DND-41 (cell line): Measurements from ENCODE around the gene EXOC3.

Source experiments
- ATAC-seq: fragments of 200-7000 bp; cut with Tn5 transposase; 3 replicates; pipeline ENCODE4 v1.9.1; 2021; ENCODE audit warnings: low read depth; ENCODE audit not compliant: insufficient read depth
- DNase-seq: peaks from one replicate; pipeline ENCODE4 v3.0.0-alpha.2; 2020
- H2AFZ ChIP-seq: 2 replicates; pipeline ENCODE4 v1.6.0; 2012; ENCODE audit warnings: low read depth, low read length
- H3K27ac ChIP-seq: 2 replicates; pipeline ENCODE4 v1.5.1; 2012; ENCODE audit warnings: low read length, inconsistent platforms
- H3K27me3 ChIP-seq: fragments of 200-600 bp; sonication (generic); 2 replicates; pipeline ENCODE4 v1.6.0; 2012; ENCODE audit warnings: low read length, mild to moderate bottlenecking, inconsistent platforms; ENCODE audit not compliant: insufficient read depth, poor library complexity
- H3K36me3 ChIP-seq: 2 replicates; pipeline ENCODE4 v1.5.1; 2012; ENCODE audit warnings: low read length, inconsistent platforms; ENCODE audit not compliant: insufficient read depth
- H3K4me1 ChIP-seq: 2 replicates; pipeline ENCODE4 v1.5.1; 2012; ENCODE audit warnings: mild to moderate bottlenecking, low read length; ENCODE audit not compliant: insufficient read depth
- H3K4me2 ChIP-seq: 2 replicates; pipeline ENCODE4 v1.6.0; 2012; ENCODE audit warnings: mild to moderate bottlenecking, moderate library complexity, low read length, inconsistent platforms; ENCODE audit not compliant: insufficient read depth
- H3K4me3 ChIP-seq, 2 experiments: fragments of 200-600 bp in 1 of 2; shearing (Covaris generic) in 1 of 2; 2 replicates each; pipeline ENCODE4 v1.5.1; 2012 to 2016; ENCODE audit warnings: inconsistent platforms in 2 of 2, low read length in 2 of 2, mild to moderate bottlenecking in 2 of 2, low read depth in 1 of 2, moderate library complexity in 1 of 2
- H3K79me2 ChIP-seq: 2 replicates; pipeline ENCODE4 v1.6.0; 2012; ENCODE audit warnings: low read length, inconsistent platforms; ENCODE audit not compliant: insufficient read depth
- H3K9ac ChIP-seq: 2 replicates; pipeline ENCODE4 v1.6.0; 2012; ENCODE audit warnings: low read depth, mild to moderate bottlenecking, inconsistent platforms, low read length, moderate library complexity
- H3K9me3 ChIP-seq: 2 replicates; pipeline ENCODE4 v1.5.1; 2012; ENCODE audit warnings: low read length, moderate library complexity, mild to moderate bottlenecking, inconsistent platforms; ENCODE audit not compliant: insufficient read depth, severe bottlenecking
- H4K20me1 ChIP-seq: 2 replicates; pipeline ENCODE4 v1.6.0; 2012; ENCODE audit warnings: low read length; ENCODE audit not compliant: insufficient read depth
- EZH2 ChIP-seq: IDR thresholded peaks from 3 replicates; pipeline ENCODE4 v1.6.1; 2012; ENCODE audit warnings: borderline replicate concordance, low read depth, mild to moderate bottlenecking, moderate library complexity, low read length, inconsistent platforms; ENCODE audit not compliant: severe bottlenecking
- TF ChIP-seq, protein P1 (sequence below): IDR thresholded peaks from 2 replicates; pipeline ENCODE4 v1.5.1; 2012; ENCODE audit warnings: borderline replicate concordance, low read length, moderate library complexity, mild to moderate bottlenecking; ENCODE audit not compliant: poor library complexity, severe bottlenecking; ENCODE audit errors: extremely low read depth

Gene EXOC3

DNA sequence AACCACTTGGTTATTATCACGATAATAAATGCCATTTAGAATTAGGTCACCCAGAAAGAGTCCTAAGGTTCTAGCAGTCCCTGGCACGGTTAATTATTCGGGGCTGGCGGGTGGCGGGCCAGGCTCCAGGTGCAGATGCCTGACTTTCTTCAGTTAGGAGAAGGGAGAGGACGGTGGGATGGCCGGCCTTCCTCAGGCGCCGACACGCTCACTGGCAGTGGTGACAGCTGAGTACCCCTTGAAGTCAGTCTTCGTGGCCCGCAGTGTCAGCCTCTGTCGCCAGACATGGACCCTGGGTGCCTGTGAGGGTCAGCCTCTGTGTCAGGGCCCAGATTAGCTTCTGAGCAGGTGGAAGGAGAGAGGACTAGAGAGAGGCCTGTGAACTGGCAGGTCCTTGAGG lies 21.1 kb upstream of the EXOC3 start:
- DNase-seq, result no peak

DNA sequence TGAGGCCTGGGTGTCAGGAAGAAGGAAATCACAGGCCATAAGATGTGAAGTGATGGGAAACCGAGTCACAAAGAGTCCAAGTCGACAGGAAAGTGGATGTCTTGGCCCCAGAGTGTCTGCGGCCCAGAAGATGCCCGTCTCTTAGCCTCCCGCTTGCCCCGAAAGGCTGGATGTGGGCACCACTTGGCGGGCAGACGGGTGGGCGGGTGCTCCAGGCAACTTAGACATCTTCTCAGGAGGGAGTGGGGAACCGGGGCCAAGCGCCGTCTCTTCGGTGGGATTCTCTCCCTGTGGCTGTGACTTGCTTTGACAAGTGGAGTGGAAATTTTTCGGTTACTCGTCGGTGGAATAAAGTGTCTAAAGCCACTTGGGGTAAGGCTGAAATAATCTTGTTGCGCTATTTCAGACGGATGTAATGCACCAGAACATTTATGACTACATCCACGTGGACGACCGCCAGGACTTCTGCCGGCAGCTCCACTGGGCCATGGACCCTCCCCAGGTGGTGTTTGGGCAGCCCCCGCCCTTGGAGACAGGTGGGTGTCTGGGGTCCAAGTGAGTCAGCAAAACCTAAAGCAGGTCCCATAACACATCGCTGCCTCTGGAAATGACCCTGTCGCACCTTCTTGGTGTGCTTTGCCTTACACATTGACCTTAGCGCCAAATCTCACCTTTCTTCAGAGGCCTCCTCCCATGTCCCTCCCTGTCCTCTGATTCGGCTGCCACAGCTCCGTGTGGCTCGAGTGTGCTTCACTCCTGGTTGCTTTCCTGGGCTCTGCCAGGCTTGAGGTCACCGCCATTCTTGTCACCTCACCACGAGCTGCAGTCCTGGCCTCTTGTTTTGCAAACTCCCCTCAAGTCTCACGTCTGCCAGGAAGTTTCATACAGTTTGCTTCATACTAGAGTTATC lies 20.4 kb upstream of the EXOC3 start:
- Histone ChIP-seq H3K4me1 (no peaks in the 10 kb centered on the region), H3K9ac (no peak overlapping the region), H2AFZ (no peak overlapping the region), H3K27ac (no peak overlapping the region), H4K20me1 (no peaks in the 10 kb centered on the region), H3K4me2 (no peak overlapping the region), H3K79me2 (no peaks in the 10 kb centered on the region), H3K9me3 (no peaks in the 10 kb centered on the region), H3K27me3 (no peaks in the 10 kb centered on the region), H3K4me3 (no peak overlapping the region), H3K36me3 (no peaks in the 10 kb centered on the region)
- TF ChIP-seq, protein P1, sequence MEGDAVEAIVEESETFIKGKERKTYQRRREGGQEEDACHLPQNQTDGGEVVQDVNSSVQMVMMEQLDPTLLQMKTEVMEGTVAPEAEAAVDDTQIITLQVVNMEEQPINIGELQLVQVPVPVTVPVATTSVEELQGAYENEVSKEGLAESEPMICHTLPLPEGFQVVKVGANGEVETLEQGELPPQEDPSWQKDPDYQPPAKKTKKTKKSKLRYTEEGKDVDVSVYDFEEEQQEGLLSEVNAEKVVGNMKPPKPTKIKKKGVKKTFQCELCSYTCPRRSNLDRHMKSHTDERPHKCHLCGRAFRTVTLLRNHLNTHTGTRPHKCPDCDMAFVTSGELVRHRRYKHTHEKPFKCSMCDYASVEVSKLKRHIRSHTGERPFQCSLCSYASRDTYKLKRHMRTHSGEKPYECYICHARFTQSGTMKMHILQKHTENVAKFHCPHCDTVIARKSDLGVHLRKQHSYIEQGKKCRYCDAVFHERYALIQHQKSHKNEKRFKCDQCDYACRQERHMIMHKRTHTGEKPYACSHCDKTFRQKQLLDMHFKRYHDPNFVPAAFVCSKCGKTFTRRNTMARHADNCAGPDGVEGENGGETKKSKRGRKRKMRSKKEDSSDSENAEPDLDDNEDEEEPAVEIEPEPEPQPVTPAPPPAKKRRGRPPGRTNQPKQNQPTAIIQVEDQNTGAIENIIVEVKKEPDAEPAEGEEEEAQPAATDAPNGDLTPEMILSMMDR, result no peak
- TF ChIP-seq EZH2, result no peak
- ATAC-seq (no peak), DNase-seq (no peak)

More for the DNA sequence above, 21.1 kb upstream of the EXOC3 start:
- no peak overlapping the region for H3K4me3 ChIP-seq
- no peak overlapping the region for H2AFZ ChIP-seq
- H3K4me2 ChIP-seq, result no peak overlapping the region
- H3K27me3 ChIP-seq, result no peaks in the 10 kb centered on the region
- no peak for ATAC-seq
- H3K9ac ChIP-seq, result no peak overlapping the region
- no peaks in the 10 kb centered on the region for H4K20me1 ChIP-seq
- H3K9me3 ChIP-seq, result no peaks in the 10 kb centered on the region
- H3K27ac ChIP-seq, result no peak overlapping the region
- no peaks in the 10 kb centered on the region for H3K4me1 ChIP-seq
- TF ChIP-seq, protein P1, result no peak
- TF ChIP-seq EZH2, result no peak
- no peaks in the 10 kb centered on the region for H3K36me3 ChIP-seq
- H3K79me2 ChIP-seq, result no peaks in the 10 kb centered on the region

DNA sequence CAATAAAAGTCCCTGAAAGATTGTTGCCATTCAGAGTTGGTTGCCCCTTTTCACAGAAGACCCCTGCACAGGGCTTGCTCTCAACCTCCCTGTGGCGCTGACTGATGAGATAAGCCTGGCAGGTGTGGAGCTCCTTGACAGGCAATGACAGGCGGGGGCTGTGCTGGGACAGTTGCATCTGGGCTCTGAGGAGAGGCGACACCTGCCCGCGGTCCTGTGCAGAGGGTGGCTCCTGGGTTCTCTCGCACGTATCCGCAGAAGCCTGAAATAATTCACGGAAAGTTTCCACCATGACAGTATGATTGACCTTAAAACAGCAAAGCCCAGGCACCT lies 19.8 kb upstream of the EXOC3 start:
- Histone ChIP-seq H4K20me1 (no peaks in the 10 kb centered on the region), H3K9ac (no peak overlapping the region), H3K4me1 (no peaks in the 10 kb centered on the region), H2AFZ (no peak overlapping the region), H3K36me3 (no peaks in the 10 kb centered on the region), H3K27me3 (no peaks in the 10 kb centered on the region), H3K4me2 (no peak overlapping the region), H3K9me3 (no peaks in the 10 kb centered on the region), H3K79me2 (no peaks in the 10 kb centered on the region), H3K4me3 (no peak overlapping the region), H3K27ac (no peak overlapping the region)
- no peak for TF ChIP-seq EZH2
- TF ChIP-seq, protein P1, result no peak
- ATAC-seq (no peak), DNase-seq (no peak)
